ENCODE data around the gene CASKIN2. TPM values are rescaled to one million over a fixed set of nuclear protein-coding genes. Genes with fewer than 3 reads are reported as not detected.

The CASKIN2 gene
- total RNA-seq, 1 donor from 2014 or later: 34.3 TPM

DNA sequence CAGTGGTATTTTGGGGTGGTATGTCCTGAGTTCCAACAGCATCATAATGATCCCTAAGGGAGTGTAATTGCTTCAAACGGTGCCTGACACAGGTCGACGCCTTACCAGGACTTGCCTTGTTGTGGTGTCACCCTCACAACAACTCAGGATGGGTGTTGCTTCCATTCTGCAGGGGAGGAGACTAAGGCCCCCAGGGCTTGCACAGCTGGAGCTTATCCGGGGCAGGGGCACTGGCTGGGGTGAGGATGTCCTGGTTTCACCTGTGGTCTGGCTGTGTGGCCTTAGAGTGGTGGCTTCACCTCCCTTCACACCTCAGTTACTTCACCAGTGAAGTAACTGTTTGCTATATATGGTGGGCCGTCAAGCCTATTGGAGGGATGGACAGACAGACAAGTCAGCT lies 33.5 kb upstream of the CASKIN2 start:
- no peak overlapping the region for H3K4me3 ChIP-seq
- TF ChIP-seq, protein P1, sequence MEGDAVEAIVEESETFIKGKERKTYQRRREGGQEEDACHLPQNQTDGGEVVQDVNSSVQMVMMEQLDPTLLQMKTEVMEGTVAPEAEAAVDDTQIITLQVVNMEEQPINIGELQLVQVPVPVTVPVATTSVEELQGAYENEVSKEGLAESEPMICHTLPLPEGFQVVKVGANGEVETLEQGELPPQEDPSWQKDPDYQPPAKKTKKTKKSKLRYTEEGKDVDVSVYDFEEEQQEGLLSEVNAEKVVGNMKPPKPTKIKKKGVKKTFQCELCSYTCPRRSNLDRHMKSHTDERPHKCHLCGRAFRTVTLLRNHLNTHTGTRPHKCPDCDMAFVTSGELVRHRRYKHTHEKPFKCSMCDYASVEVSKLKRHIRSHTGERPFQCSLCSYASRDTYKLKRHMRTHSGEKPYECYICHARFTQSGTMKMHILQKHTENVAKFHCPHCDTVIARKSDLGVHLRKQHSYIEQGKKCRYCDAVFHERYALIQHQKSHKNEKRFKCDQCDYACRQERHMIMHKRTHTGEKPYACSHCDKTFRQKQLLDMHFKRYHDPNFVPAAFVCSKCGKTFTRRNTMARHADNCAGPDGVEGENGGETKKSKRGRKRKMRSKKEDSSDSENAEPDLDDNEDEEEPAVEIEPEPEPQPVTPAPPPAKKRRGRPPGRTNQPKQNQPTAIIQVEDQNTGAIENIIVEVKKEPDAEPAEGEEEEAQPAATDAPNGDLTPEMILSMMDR (IDR thresholded peaks at IDR 0.05; ENCODE audit: borderline replicate concordance): no peak
- DNase-seq: no peak
- H3K9me3 ChIP-seq (replicated peaks): no peaks in the 10 kb centered on the region
- H3K27me3 ChIP-seq (ENCODE audit: low read depth): no peaks in the 10 kb centered on the region
- no peaks in the 10 kb centered on the region for H3K36me3 ChIP-seq
- no peak overlapping the region for H3K27ac ChIP-seq (replicated peaks)
- peaks cover 7% of the 10 kb centered on the region for H3K4me1 ChIP-seq
- intact Hi-C loops (cut with micrococcal nuclease): no loop called here

DNA sequence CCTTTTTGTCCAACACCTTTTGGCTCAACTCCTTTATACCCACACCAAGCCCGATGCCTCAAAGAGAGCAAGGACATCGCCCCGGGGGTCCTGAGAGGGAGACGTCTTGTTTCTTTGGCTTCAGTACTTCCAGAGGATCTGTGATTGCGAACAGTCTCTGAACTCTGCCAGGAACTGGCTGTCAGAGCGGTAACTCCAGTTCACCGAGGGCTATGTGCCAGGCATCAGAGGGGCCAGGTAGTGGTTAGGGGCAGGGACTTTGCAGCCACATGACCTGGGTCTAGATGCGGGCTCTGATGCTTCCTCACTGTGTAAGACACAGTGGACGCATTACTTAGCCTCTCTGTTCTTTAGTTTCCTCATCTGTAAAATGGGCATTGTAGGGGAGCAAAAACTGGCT lies 31.8 kb upstream of the CASKIN2 start:
- Histone ChIP-seq H3K9me3 (replicated peaks) (no peaks in the 10 kb centered on the region), H3K27me3 (ENCODE audit: low read depth) (no peaks in the 10 kb centered on the region), H3K4me1 (peaks cover 4% of the 10 kb centered on the region), H3K4me3 (no peak overlapping the region), H3K27ac (replicated peaks) (no peak overlapping the region), H3K36me3 (no peaks in the 10 kb centered on the region)
- intact Hi-C loops (cut with micrococcal nuclease): no loop called here
- DNase-seq: no peak
- TF ChIP-seq, protein P1 (IDR thresholded peaks at IDR 0.05; ENCODE audit: borderline replicate concordance): no peak

- no peak for DNase-seq
- H3K27me3 ChIP-seq (ENCODE audit: low read depth): no peaks in the 10 kb centered on the region
- no peaks in the 10 kb centered on the region for H3K9me3 ChIP-seq (replicated peaks)
- intact Hi-C loops (cut with micrococcal nuclease): no loop called here
- no peak overlapping the region for H3K27ac ChIP-seq (replicated peaks)
- H3K4me3 ChIP-seq: no peak overlapping the region
- TF ChIP-seq, protein P1 (IDR thresholded peaks at IDR 0.05; ENCODE audit: borderline replicate concordance): no peak
- peaks cover 4% of the 10 kb centered on the region for H3K4me1 ChIP-seq
- H3K36me3 ChIP-seq: no peaks in the 10 kb centered on the region
Observed at GRCh38 chr17:75546181-75546580, 30.8 kb upstream of the CASKIN2 start.

DNA sequence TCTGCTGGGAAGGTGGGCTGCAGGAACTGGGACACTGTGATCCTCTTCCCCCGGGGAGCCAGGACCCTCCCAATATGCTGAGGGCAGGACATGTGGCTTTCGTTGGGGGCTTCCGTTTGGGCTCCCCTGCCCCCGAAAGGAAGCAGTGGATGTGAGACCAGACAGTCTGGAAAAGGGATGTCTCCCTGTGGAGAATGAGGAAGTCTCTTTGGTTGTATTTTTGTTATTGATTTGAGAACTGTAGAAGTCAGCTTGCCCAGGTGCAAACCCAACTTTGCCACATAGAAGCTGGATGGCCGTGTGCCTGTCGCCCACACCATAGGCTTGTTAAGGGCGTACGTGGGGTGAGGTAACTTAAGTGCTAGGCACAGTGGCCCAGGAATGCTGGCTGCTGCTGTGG lies 28.9 kb upstream of the CASKIN2 start:
- no peak overlapping the region for H3K4me3 ChIP-seq
- TF ChIP-seq, protein P1 (IDR thresholded peaks at IDR 0.05; ENCODE audit: borderline replicate concordance): no peak

DNA sequence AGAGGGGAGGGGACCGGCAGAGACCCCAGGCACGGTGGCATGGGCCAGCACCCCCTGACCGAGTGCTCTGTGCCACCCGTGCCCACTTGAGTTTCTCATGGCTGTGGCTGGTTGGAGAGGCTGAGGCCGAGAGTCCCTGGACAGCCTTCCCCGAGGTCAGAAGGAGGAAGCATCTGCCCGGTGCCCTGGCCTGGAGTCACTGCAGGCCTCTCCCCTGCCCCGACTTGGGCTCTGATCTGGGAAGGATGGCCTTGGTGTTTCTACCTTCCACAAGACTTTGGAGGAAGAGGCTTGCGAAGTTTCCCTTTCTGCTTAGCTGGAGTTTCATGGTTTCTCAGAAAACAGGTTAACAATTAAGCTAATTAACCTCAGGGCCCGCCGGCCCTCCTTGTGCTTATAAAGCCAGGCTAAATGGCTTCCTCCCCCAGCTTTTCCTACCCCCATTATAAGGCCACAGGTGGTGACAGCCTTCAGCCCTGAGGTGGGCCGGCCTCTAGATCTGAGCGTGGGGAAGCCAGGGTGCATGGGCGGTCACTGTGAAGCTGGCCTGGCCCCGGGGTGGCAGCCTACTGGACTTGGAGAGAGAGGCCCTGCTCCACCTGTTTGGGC lies 27.5 kb upstream of the CASKIN2 start:
- DNase-seq: no peak
- intact Hi-C loops (cut with micrococcal nuclease): no loop called here
- TF ChIP-seq, protein P1 (IDR thresholded peaks at IDR 0.05; ENCODE audit: borderline replicate concordance): no peak

More for the DNA sequence above, 28.9 kb upstream of the CASKIN2 start:
- intact Hi-C loops (cut with micrococcal nuclease): no loop called here
- no peak for DNase-seq
- no peaks in the 10 kb centered on the region for H3K9me3 ChIP-seq (replicated peaks)
- H3K4me1 ChIP-seq: no peaks in the 10 kb centered on the region
- no peak overlapping the region for H3K27ac ChIP-seq (replicated peaks)
- no peaks in the 10 kb centered on the region for H3K27me3 ChIP-seq (ENCODE audit: low read depth)
- no peaks in the 10 kb centered on the region for H3K36me3 ChIP-seq

More for the DNA sequence above, 27.5 kb upstream of the CASKIN2 start:
- Histone ChIP-seq H3K27me3 (ENCODE audit: low read depth) (no peaks in the 10 kb centered on the region), H3K9me3 (replicated peaks) (no peaks in the 10 kb centered on the region), H3K4me1 (no peaks in the 10 kb centered on the region), H3K4me3 (no peak overlapping the region), H3K36me3 (no peaks in the 10 kb centered on the region), H3K27ac (replicated peaks) (no peak overlapping the region)
